ENCODE measurements around the gene PCDH15.

- TF ChIP-seq CTCF (IDR thresholded peaks at IDR 0.05; ENCODE audit: insufficient read depth, low read length, poor library complexity, severe bottlenecking) = no peak
- no peak for TF ChIP-seq EZH2phosphoT487 (conservative IDR thresholded peaks at IDR 0.05; ENCODE audit: low read length)
These were observed 967.1 kb downstream of the PCDH15 start for GRCh38 chr10:53833908-53834307.
